NCI-H187 treated with DMSO at 0.1 percent for 48 hours (cell line): ENCODE data around the gene RNF212.
"Not testable (repeated sequence)": the region's sequence is repeated elsewhere in the genome, so short reads cannot be mapped to it uniquely, and the experiment has no call there.

Experiments used
- DNase-seq: peaks from one replicate; lab custom pipeline; 2025; lab: John Stamatoyannopoulos, UW

Gene RNF212

GRCh38 chr4:1113311-1114009, at the start of gene RNF212:
Gene RNF212, minus strand, starts transcription at chr4:1113564. Its CDS starts 100 bp downstream, at chr4:1113464.
- no peak for DNase-seq

- no peak for DNase-seq
Measured at GRCh38 chr4:1160351-1160750, 47.0 kb upstream of the RNF212 start.

- no peak for DNase-seq
Measured at GRCh38 chr4:1156069-1156468, 42.7 kb upstream of the RNF212 start.

- no peak for DNase-seq
Measured at GRCh38 chr4:1155314-1155713, 42.0 kb upstream of the RNF212 start.

GRCh38 chr4:1154523-1155182, 41.3 kb upstream of the RNF212 start:
- no peak for DNase-seq

- no peak for DNase-seq
Measured at GRCh38 chr4:1154126-1154522, 40.8 kb upstream of the RNF212 start.

GRCh38 chr4:1153567-1154090, 40.3 kb upstream of the RNF212 start:
- DNase-seq, result no peak

- no peak for DNase-seq
Measured at GRCh38 chr4:1152290-1152689, 38.9 kb upstream of the RNF212 start.

GRCh38 chr4:1151541-1151940, 38.2 kb upstream of the RNF212 start:
- DNase-seq, result no peak

- DNase-seq, result no peak
Measured at GRCh38 chr4:1150875-1151274, 37.5 kb upstream of the RNF212 start.

GRCh38 chr4:1139860-1140259, 26.5 kb upstream of the RNF212 start:
- DNase-seq, result no peak

GRCh38 chr4:1137850-1138249, 24.5 kb upstream of the RNF212 start:
- DNase-seq, result no peak

- no peak for DNase-seq
Measured at GRCh38 chr4:1137063-1137776, 23.9 kb upstream of the RNF212 start.

- DNase-seq, result no peak
Measured at GRCh38 chr4:1136048-1136447, 22.7 kb upstream of the RNF212 start.

- DNase-seq, result no peak
Measured at GRCh38 chr4:1133033-1133432, 19.7 kb upstream of the RNF212 start.

- DNase-seq, result no peak
Measured at GRCh38 chr4:1130316-1131186, 17.2 kb upstream of the RNF212 start.

GRCh38 chr4:1126506-1126905, 13.1 kb upstream of the RNF212 start:
- no peak for DNase-seq

- DNase-seq, result not testable (repeated sequence)
Measured at GRCh38 chr4:1125466-1125865, 12.1 kb upstream of the RNF212 start.

GRCh38 chr4:1124818-1125217, 11.5 kb upstream of the RNF212 start:
- no peak for DNase-seq

GRCh38 chr4:1122505-1122904, 9.1 kb upstream of the RNF212 start:
- DNase-seq, result no peak

- no peak for DNase-seq
Measured at GRCh38 chr4:1116838-1117237, 3.5 kb upstream of the RNF212 start.
